ENCODE results near the gene HEYL. TPM values are rescaled to one million over a fixed set of nuclear protein-coding genes. Genes with fewer than 3 reads are reported as not detected.

The HEYL gene
- total and polyA plus RNA-seq, 9 of the 15 experiments (the other 6 are each of a cell fraction or from before 2014, with no cell fraction given), result 0.13 to 0.89 (median 0.25) TPM

DNA sequence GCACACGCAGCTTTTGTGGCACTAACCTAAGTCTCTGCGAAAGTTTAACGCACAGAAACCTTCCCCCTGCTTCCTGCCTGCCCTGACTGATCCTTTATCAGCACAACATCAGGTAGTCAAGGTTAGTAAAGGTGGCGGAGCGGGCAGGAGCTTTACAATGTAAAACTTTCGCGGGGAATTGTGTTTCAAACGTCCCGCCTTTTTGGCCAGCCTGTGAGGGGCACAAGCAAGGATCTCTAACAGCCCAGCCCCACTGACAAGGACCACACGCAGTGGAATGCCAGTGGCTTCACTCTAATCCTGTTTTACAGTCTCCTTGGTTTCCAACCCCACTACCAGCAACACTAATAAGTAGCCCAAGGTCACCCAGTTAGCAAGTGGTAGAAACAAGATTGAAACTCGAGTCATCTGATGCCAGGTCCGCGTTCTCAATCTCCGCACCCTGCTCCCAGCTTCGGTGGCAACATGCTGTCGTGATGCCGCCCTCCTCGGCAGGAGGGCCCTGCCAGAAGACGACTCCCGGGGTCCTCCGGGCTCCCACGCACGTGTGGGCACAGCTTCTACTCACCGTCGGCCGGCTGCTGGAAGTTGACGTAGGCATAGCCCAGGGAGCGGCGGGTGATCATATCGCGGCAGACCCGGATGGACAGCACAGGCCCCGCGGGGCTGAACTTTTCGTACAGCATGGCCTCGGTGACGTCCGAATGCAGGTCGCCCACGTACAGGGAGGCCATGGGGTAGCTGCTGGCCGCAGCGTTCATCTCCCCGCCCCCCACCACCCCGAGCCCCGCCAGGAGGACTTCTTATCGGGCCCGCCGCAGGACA is 64.0 kb downstream of the HEYL start (continued):
- TF ChIP-seq E2F1 (CRISPR knock-in tag; IDR thresholded peaks at IDR 0.05) (peak; percentile 47; the same call in 1 of the 2 replicates), KDM5B (IDR thresholded peaks at IDR 0.05; ENCODE audit: insufficient replicate concordance, low read depth, low read length) (peak; percentile 67), HNRNPLL (IDR thresholded peaks at IDR 0.05; ENCODE audit: low read depth, low read length, poor library complexity, severe bottlenecking) (no peak), MEF2D (tag; conservative IDR thresholded peaks at IDR 0.05; ENCODE audit: low read depth) (no peak), TCFL5 (CRISPR knock-in tag; conservative IDR thresholded peaks at IDR 0.05) (no peak), ZNF696 (CRISPR knock-in tag; conservative IDR thresholded peaks at IDR 0.05) (no peak), SREBF1 (IDR thresholded peaks at IDR 0.05; ENCODE audit: borderline replicate concordance, low read depth, low read length) (no peak), ZNF830 (CRISPR knock-in tag; IDR thresholded peaks at IDR 0.05) (no peak), BDP1 (IDR thresholded peaks at IDR 0.05; ENCODE audit: insufficient read depth, insufficient read length) (no peak), GABPB1 (CRISPR knock-in tag; IDR thresholded peaks at IDR 0.05) (peak; percentile 46), ILF3 (IDR thresholded peaks at IDR 0.05; ENCODE audit: borderline replicate concordance) (no peak), U2AF1 (optimal IDR thresholded peaks at IDR 0.05; ENCODE audit: low read depth, low read length) (no peak), CAMTA2 (CRISPR knock-in tag; conservative IDR thresholded peaks at IDR 0.05) (no peak), BMI1 (IDR thresholded peaks at IDR 0.05; ENCODE audit: low read length) (no peak), GTF2E2 (tag; IDR thresholded peaks at IDR 0.05) (no peak), HDGF (IDR thresholded peaks at IDR 0.05) (no peak; the same call in 1 of the 2 replicates), HIVEP1 (CRISPR knock-in tag; IDR thresholded peaks at IDR 0.05) (no peak), JUND (IDR thresholded peaks at IDR 0.05; ENCODE audit: borderline replicate concordance, low read depth, low read length) (peak; percentile 15; the same call in 1 of the 2 replicates), JUND (tag; IDR thresholded peaks at IDR 0.05; ENCODE audit: borderline replicate concordance, low read depth, low read length) (no peak; the same call in 2 of the 3 replicates), CSDE1 (IDR thresholded peaks at IDR 0.05) (no peak), ZNF512 (tag; IDR thresholded peaks at IDR 0.05) (no peak)
- TF ChIP-seq, protein P1, sequence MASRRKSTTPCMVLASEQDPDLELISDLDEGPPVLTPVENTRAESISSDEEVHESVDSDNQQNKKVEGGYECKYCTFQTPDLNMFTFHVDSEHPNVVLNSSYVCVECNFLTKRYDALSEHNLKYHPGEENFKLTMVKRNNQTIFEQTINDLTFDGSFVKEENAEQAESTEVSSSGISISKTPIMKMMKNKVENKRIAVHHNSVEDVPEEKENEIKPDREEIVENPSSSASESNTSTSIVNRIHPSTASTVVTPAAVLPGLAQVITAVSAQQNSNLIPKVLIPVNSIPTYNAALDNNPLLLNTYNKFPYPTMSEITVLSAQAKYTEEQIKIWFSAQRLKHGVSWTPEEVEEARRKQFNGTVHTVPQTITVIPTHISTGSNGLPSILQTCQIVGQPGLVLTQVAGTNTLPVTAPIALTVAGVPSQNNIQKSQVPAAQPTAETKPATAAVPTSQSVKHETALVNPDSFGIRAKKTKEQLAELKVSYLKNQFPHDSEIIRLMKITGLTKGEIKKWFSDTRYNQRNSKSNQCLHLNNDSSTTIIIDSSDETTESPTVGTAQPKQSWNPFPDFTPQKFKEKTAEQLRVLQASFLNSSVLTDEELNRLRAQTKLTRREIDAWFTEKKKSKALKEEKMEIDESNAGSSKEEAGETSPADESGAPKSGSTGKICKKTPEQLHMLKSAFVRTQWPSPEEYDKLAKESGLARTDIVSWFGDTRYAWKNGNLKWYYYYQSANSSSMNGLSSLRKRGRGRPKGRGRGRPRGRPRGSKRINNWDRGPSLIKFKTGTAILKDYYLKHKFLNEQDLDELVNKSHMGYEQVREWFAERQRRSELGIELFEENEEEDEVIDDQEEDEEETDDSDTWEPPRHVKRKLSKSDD (conservative IDR thresholded peaks at IDR 0.05; ENCODE audit: low read length), result no peak
- TF ChIP-seq, protein P2, sequence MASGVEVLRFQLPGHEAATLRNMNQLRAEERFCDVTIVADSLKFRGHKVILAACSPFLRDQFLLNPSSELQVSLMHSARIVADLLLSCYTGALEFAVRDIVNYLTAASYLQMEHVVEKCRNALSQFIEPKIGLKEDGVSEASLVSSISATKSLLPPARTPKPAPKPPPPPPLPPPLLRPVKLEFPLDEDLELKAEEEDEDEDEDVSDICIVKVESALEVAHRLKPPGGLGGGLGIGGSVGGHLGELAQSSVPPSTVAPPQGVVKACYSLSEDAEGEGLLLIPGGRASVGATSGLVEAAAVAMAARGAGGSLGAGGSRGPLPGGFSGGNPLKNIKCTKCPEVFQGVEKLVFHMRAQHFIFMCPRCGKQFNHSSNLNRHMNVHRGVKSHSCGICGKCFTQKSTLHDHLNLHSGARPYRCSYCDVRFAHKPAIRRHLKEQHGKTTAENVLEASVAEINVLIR (CRISPR knock-in tag; IDR thresholded peaks at IDR 0.05), result 0 out of 2 replicates have a peak, but pooled peaks have one; percentile 8

All from K562 (cell line).